ENCODE data around the gene CACNB4.
"Not testable (repeated sequence)": the region's sequence is repeated elsewhere in the genome, so short reads cannot be mapped to it uniquely, and the experiment has no call there.

Gene CACNB4

GRCh38 chr2:151878204-151878603 is 220.6 kb downstream of the CACNB4 start:
- no peak overlapping the region for H3K4me3 ChIP-seq (ENCODE audit: severe bottlenecking)
- no peak for TF ChIP-seq CTCF (IDR thresholded peaks at IDR 0.05; ENCODE audit: poor library complexity, severe bottlenecking)
- H3K9me3 ChIP-seq (ENCODE audit: severe bottlenecking) = no peaks in the 10 kb centered on the region
- H3K36me3 ChIP-seq (ENCODE audit: low read depth) = no peaks in the 10 kb centered on the region
- H3K4me1 ChIP-seq (ENCODE audit: insufficient read depth, poor library complexity, severe bottlenecking) = no peaks in the 10 kb centered on the region
- no peak for ATAC-seq (ENCODE audit: low read depth)
- no peak for DNase-seq (ENCODE audit: low spot score)
- no peak overlapping the region for H3K27ac ChIP-seq (ENCODE audit: poor library complexity, severe bottlenecking)
- no peaks in the 10 kb centered on the region for H3K27me3 ChIP-seq (ENCODE audit: insufficient read depth, poor library complexity, severe bottlenecking)

GRCh38 chr2:151875631-151876030 is 223.2 kb downstream of the CACNB4 start:
- DNase-seq (ENCODE audit: low spot score); H3K4me3 ChIP-seq (ENCODE audit: severe bottlenecking); H3K27ac ChIP-seq (ENCODE audit: poor library complexity, severe bottlenecking); ATAC-seq (ENCODE audit: low read depth); H3K27me3 ChIP-seq (ENCODE audit: insufficient read depth, poor library complexity, severe bottlenecking); H3K4me1 ChIP-seq (ENCODE audit: insufficient read depth, poor library complexity, severe bottlenecking); H3K36me3 ChIP-seq (ENCODE audit: low read depth); H3K9me3 ChIP-seq (ENCODE audit: severe bottlenecking): not testable (repeated sequence)

- Histone ChIP-seq H3K9me3 (ENCODE audit: severe bottlenecking) (no peaks in the 10 kb centered on the region), H3K4me1 (ENCODE audit: insufficient read depth, poor library complexity, severe bottlenecking) (no peaks in the 10 kb centered on the region), H3K4me3 (ENCODE audit: severe bottlenecking) (no peak overlapping the region), H3K36me3 (ENCODE audit: low read depth) (no peaks in the 10 kb centered on the region), H3K27ac (ENCODE audit: poor library complexity, severe bottlenecking) (no peak overlapping the region), H3K27me3 (ENCODE audit: insufficient read depth, poor library complexity, severe bottlenecking) (peaks cover 3% of the 10 kb centered on the region)
- TF ChIP-seq CTCF (IDR thresholded peaks at IDR 0.05; ENCODE audit: poor library complexity, severe bottlenecking) = no peak
- no peak for ATAC-seq (ENCODE audit: low read depth)
- no peak for DNase-seq (ENCODE audit: low spot score)
Measured at GRCh38 chr2:151872463-151872862, 226.4 kb downstream of the CACNB4 start.

GRCh38 chr2:151869291-151869690 is 229.6 kb downstream of the CACNB4 start:
- no peak overlapping the region for H3K27ac ChIP-seq (ENCODE audit: poor library complexity, severe bottlenecking)
- no peak for DNase-seq (ENCODE audit: low spot score)
- H3K9me3 ChIP-seq (ENCODE audit: severe bottlenecking) = no peaks in the 10 kb centered on the region
- no peaks in the 10 kb centered on the region for H3K36me3 ChIP-seq (ENCODE audit: low read depth)
- peaks cover 3% of the 10 kb centered on the region for H3K27me3 ChIP-seq (ENCODE audit: insufficient read depth, poor library complexity, severe bottlenecking)
- no peak for TF ChIP-seq CTCF (IDR thresholded peaks at IDR 0.05; ENCODE audit: poor library complexity, severe bottlenecking)
- ATAC-seq (ENCODE audit: low read depth) = no peak
- no peaks in the 10 kb centered on the region for H3K4me1 ChIP-seq (ENCODE audit: insufficient read depth, poor library complexity, severe bottlenecking)
- H3K4me3 ChIP-seq (ENCODE audit: severe bottlenecking) = no peak overlapping the region

GRCh38 chr2:151862700-151863099 is 236.1 kb downstream of the CACNB4 start:
- H3K27me3 ChIP-seq (ENCODE audit: insufficient read depth, poor library complexity, severe bottlenecking) = no peaks in the 10 kb centered on the region
- H3K4me3 ChIP-seq (ENCODE audit: severe bottlenecking) = no peak overlapping the region
- no peaks in the 10 kb centered on the region for H3K4me1 ChIP-seq (ENCODE audit: insufficient read depth, poor library complexity, severe bottlenecking)
- ATAC-seq (ENCODE audit: low read depth) (no peak), DNase-seq (ENCODE audit: low spot score) (no peak)
- TF ChIP-seq CTCF (IDR thresholded peaks at IDR 0.05; ENCODE audit: poor library complexity, severe bottlenecking) = no peak
- no peaks in the 10 kb centered on the region for H3K9me3 ChIP-seq (ENCODE audit: severe bottlenecking)
- H3K36me3 ChIP-seq (ENCODE audit: low read depth) = no peaks in the 10 kb centered on the region
- no peak overlapping the region for H3K27ac ChIP-seq (ENCODE audit: poor library complexity, severe bottlenecking)
